Panc1 (cell line): ENCODE measurements around the gene PXDN. TPM values are rescaled to one million over a fixed set of nuclear protein-coding genes. Genes with fewer than 3 reads are reported as not detected.
"Not testable (repeated sequence)": the region's sequence is repeated elsewhere in the genome, so short reads cannot be mapped to it uniquely, and the experiment has no call there.

Experiments
- ATAC-seq: fragments of 200-7000 bp; cut with Tn5 transposase; 2 replicates; pipeline ENCODE4 v1.9.1; 2020; ENCODE audit warnings: mild to moderate bottlenecking, moderate library complexity
- BruUV-seq: library from RNA; stranded (reverse); fragments of 400-500 nt; replicated peaks from 2 replicates; lab custom pipeline; 2021; lab: Mats Ljungman, UMichigan
- CTCF ChIA-PET: fragments of 300-600 bp; sonication (Branson Sonifier 250); formaldehyde crosslinking; loops from one replicate; lab custom pipeline; 2022; ENCODE audit warnings: antibody characterized with exemption; lab: Charles Lee
- POLR2A ChIA-PET: fragments of 300-600 bp; sonication (Branson Sonifier 250); formaldehyde crosslinking; loops from one replicate; lab custom pipeline; 2022; ENCODE audit warnings: antibody characterized with exemption; lab: Charles Lee
- DNase-seq: peaks from one replicate; pipeline ENCODE4 v3.0.0-alpha.2; 2010; ENCODE audit warnings: low read depth, low spot score
- H3K27ac ChIP-seq: 2 replicates; pipeline ENCODE4 v1.5.1; 2011; ENCODE audit warnings: mild to moderate bottlenecking, low read length, inconsistent platforms
- H3K27me3 ChIP-seq: fragments of 200-500 bp; sonication (Bioruptor generic); 2 replicates; pipeline ENCODE4 v1.6.0; 2014; ENCODE audit warnings: low read length, inconsistent platforms; ENCODE audit not compliant: control insufficient read depth, insufficient read depth
- H3K36me3 ChIP-seq: fragments of 200-500 bp; sonication (Bioruptor generic); 2 replicates; pipeline ENCODE4 v1.5.1; 2014; ENCODE audit warnings: inconsistent platforms, mild to moderate bottlenecking, low read length, moderate library complexity; ENCODE audit not compliant: control insufficient read depth, insufficient read depth
- H3K4me1 ChIP-seq: 2 replicates; pipeline ENCODE4 v1.5.1; 2011; ENCODE audit warnings: inconsistent platforms, mild to moderate bottlenecking, low read length, moderate library complexity; ENCODE audit not compliant: control insufficient read depth, insufficient read depth
- H3K4me3 ChIP-seq, 2 experiments: 2 replicates each; pipeline ENCODE4 v1.5.1; 2011 to 2012; ENCODE audit warnings: low read depth in 2 of 2, low read length in 2 of 2, mild to moderate bottlenecking in 2 of 2, inconsistent platforms in 1 of 2, moderate library complexity in 1 of 2
- H3K9me3 ChIP-seq: fragments of 200-500 bp; sonication (Bioruptor generic); 2 replicates; pipeline ENCODE4 v1.5.1; 2014; ENCODE audit warnings: low read depth, mild to moderate bottlenecking, inconsistent platforms, low read length, moderate library complexity; ENCODE audit not compliant: control insufficient read depth, insufficient read depth
- POLR2AphosphoS5 ChIP-seq: IDR thresholded peaks from 2 replicates; pipeline ENCODE4 v1.6.1; 2012; ENCODE audit warnings: mild to moderate bottlenecking, low read depth, low read length, moderate library complexity
- SIN3A ChIP-seq: IDR thresholded peaks from 2 replicates; pipeline ENCODE4 v1.6.1; 2012; ENCODE audit warnings: low read depth, mild to moderate bottlenecking, low read length, moderate library complexity, borderline replicate concordance; ENCODE audit not compliant: insufficient read depth
- TCF7L2 ChIP-seq: IDR thresholded peaks from 2 replicates; pipeline ENCODE4 v1.6.1; 2011; ENCODE audit warnings: mild to moderate bottlenecking, low read depth, low read length, inconsistent platforms
- in situ Hi-C: cut with HindIII; loops from 2 replicates; pipeline ENCODE4 v1.10.0; 2016; ENCODE audit warnings: low sequenced_read_pairs, low pct_unique_long_range_greater_than_20kb
- intact Hi-C: fragments of 100-400 bp; cut with micrococcal nuclease; formaldehyde crosslinking; loops from one replicate; pipeline ENCODE4 v1.10.0; 2022; ENCODE audit not compliant: unreplicated experiment
- total RNA-seq: library from RNA; stranded (reverse); gene quantifications from one replicate; pipeline ENCODE4 v1.2.1, GENCODE V29; 2021; ENCODE audit not compliant: unreplicated experiment
- TF ChIP-seq, protein P1 (sequence below): fragments of 450-650 bp; IDR thresholded peaks from 2 replicates; pipeline ENCODE4 v1.5.1; 2017; ENCODE audit warnings: mild to moderate bottlenecking
- TF ChIP-seq, protein P2 (sequence below), 2 experiments: IDR thresholded peaks; 2 replicates each; pipeline ENCODE4 v1.6.1; 2011 to 2012; ENCODE audit warnings: low read depth in 2 of 2, control low read depth in 1 of 2, low read length in 1 of 2, mild to moderate bottlenecking in 1 of 2, moderate library complexity in 1 of 2; ENCODE audit not compliant: insufficient read depth in 1 of 2

The PXDN gene
- total RNA-seq, 1 experiment from 2014 or later = 2.5 TPM

DNA sequence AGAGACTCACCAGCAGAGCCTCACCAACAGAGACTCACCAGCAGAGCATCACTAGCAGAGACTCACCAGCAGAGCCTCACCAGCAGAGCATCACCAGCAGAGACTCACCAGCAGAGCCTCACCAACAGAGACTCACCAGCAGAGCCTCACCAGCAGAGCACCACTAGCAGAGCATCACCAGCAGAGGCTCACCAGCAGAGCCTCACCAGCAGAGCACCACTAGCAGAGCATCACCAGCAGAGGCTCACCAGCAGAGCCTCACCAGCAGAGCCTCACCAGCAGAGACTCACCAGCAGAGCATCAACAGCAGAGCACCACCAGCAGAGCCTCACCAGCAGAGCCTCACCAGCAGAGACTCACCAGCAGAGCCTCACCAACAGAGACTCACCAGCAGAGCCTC lies 35.7 kb upstream of the PXDN start:
- intact Hi-C loops, H3K9me3 ChIP-seq, ATAC-seq, H3K4me3 ChIP-seq, CTCF ChIA-PET, BruUV-seq, H3K27me3 ChIP-seq, POLR2A ChIA-PET, H3K4me1 ChIP-seq, H3K36me3 ChIP-seq, H3K27ac ChIP-seq, DNase-seq, in situ Hi-C loops: not testable (repeated sequence)

- no peak for ATAC-seq
- TF ChIP-seq POLR2AphosphoS5 (no peak), SIN3A (no peak)
Measured at GRCh38 chr2:1778566-1778965, 34.3 kb upstream of the PXDN start.

GRCh38 chr2:1777781-1778180 lies 33.5 kb upstream of the PXDN start:
- H3K27ac ChIP-seq = no peak overlapping the region
- DNase-seq (no peak), ATAC-seq (no peak)
- H3K4me1 ChIP-seq = no peaks in the 10 kb centered on the region; the same call in 1 of the 2 replicates
- in situ Hi-C loops = no loop called here
- no peaks in the 10 kb centered on the region for H3K36me3 ChIP-seq
- ChIA-PET CTCF (interaction anchor here (0.6 kb wide), 1 partner anchor 72 kb away, joined by 3 read pairs; no protein-coding TSS in a partner anchor), POLR2A (no interaction called here)
- H3K4me3 ChIP-seq = no peak overlapping the region
- H3K27me3 ChIP-seq = no peaks in the 10 kb centered on the region
- BruUV-seq = no TSS peak
- intact Hi-C loops = no loop called here
- TF ChIP-seq POLR2AphosphoS5 (no peak), TCF7L2 (no peak), SIN3A (no peak)
- TF ChIP-seq, protein P1, sequence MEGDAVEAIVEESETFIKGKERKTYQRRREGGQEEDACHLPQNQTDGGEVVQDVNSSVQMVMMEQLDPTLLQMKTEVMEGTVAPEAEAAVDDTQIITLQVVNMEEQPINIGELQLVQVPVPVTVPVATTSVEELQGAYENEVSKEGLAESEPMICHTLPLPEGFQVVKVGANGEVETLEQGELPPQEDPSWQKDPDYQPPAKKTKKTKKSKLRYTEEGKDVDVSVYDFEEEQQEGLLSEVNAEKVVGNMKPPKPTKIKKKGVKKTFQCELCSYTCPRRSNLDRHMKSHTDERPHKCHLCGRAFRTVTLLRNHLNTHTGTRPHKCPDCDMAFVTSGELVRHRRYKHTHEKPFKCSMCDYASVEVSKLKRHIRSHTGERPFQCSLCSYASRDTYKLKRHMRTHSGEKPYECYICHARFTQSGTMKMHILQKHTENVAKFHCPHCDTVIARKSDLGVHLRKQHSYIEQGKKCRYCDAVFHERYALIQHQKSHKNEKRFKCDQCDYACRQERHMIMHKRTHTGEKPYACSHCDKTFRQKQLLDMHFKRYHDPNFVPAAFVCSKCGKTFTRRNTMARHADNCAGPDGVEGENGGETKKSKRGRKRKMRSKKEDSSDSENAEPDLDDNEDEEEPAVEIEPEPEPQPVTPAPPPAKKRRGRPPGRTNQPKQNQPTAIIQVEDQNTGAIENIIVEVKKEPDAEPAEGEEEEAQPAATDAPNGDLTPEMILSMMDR = no peak
- TF ChIP-seq, protein P2, sequence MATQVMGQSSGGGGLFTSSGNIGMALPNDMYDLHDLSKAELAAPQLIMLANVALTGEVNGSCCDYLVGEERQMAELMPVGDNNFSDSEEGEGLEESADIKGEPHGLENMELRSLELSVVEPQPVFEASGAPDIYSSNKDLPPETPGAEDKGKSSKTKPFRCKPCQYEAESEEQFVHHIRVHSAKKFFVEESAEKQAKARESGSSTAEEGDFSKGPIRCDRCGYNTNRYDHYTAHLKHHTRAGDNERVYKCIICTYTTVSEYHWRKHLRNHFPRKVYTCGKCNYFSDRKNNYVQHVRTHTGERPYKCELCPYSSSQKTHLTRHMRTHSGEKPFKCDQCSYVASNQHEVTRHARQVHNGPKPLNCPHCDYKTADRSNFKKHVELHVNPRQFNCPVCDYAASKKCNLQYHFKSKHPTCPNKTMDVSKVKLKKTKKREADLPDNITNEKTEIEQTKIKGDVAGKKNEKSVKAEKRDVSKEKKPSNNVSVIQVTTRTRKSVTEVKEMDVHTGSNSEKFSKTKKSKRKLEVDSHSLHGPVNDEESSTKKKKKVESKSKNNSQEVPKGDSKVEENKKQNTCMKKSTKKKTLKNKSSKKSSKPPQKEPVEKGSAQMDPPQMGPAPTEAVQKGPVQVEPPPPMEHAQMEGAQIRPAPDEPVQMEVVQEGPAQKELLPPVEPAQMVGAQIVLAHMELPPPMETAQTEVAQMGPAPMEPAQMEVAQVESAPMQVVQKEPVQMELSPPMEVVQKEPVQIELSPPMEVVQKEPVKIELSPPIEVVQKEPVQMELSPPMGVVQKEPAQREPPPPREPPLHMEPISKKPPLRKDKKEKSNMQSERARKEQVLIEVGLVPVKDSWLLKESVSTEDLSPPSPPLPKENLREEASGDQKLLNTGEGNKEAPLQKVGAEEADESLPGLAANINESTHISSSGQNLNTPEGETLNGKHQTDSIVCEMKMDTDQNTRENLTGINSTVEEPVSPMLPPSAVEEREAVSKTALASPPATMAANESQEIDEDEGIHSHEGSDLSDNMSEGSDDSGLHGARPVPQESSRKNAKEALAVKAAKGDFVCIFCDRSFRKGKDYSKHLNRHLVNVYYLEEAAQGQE (IDR thresholded peaks at IDR 0.05; ENCODE audit: insufficient read depth in 1 of 2, low read depth in 2 of 2, low read length in 1 of 2) = no peak
- H3K9me3 ChIP-seq = no peaks in the 10 kb centered on the region

More at GRCh38 chr2:1778566-1778965, 34.3 kb upstream of the PXDN start:
- Histone ChIP-seq H3K36me3 (no peaks in the 10 kb centered on the region), H3K9me3 (no peaks in the 10 kb centered on the region), H3K27ac (no peak overlapping the region), H3K4me1 (no peaks in the 10 kb centered on the region; the same call in 1 of the 2 replicates), H3K4me3 (no peak overlapping the region), H3K27me3 (no peaks in the 10 kb centered on the region)
- no TSS peak for BruUV-seq
- intact Hi-C loops = no loop called here
- CTCF ChIA-PET = no interaction called here
- in situ Hi-C loops = no loop called here
- no peak for DNase-seq
- POLR2A ChIA-PET = no interaction called here
